GM11168 (cell line): ENCODE results near the gene OR6X1.

ENCODE experiments used
- in situ Hi-C: fragments of 300-500 bp; cut with MboI; formaldehyde crosslinking; loops from one replicate; pipeline ENCODE4 v1.12.0; 2022; ENCODE audit warnings: low sequenced_read_pairs; ENCODE audit not compliant: unreplicated experiment

Gene OR6X1, protein sequence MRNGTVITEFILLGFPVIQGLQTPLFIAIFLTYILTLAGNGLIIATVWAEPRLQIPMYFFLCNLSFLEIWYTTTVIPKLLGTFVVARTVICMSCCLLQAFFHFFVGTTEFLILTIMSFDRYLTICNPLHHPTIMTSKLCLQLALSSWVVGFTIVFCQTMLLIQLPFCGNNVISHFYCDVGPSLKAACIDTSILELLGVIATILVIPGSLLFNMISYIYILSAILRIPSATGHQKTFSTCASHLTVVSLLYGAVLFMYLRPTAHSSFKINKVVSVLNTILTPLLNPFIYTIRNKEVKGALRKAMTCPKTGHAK

DNA sequence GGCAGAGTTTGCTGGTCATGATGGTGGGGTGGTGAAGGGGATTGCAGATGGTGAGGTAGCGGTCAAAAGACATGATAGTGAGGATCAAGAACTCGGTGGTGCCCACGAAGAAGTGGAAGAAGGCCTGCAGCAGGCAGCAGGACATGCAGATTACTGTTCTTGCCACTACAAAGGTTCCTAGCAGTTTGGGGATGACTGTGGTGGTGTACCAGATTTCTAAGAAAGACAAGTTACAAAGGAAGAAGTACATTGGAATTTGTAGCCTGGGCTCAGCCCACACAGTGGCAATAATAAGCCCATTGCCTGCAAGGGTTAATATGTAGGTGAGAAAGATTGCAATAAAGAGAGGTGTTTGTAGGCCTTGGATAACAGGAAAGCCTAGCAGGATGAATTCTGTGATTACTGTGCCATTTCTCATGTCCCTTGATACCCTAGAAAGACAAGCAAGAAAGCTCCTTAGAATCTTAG is at the start of gene OR6X1:
OR6X1 (minus strand) TSS at position 418 of the 468 bp plus-strand sequence; CDS start at position 418, 0 bp downstream.
- in situ Hi-C loops: no loop called here

DNA sequence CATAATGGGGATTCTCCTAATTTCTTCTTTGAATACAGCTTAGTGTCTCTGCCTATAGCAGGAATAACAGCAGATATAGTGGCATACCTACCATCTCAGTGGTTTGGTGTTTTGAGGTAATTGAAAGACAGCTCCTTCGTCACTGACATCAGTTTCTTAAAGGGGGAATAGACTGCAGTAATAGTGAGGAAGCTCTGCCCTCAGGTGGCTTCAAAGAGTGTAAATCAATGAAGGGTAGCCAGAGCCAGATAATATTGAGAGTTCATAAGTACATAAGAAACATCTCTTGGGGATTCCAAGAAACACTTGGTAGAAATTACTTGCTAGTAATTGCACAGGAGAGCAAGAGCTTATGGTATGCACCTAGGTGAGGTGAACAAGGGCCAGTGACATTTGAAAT is 47.4 kb upstream of the OR6X1 start:
- in situ Hi-C loops: no loop called here

GRCh38 chr11:123800036-123800435 is 45.7 kb upstream of the OR6X1 start:
- in situ Hi-C loops: no loop called here

GRCh38 chr11:123799438-123799837 is 45.1 kb upstream of the OR6X1 start:
- in situ Hi-C loops: no loop called here

- in situ Hi-C loops: no loop called here
Measured at GRCh38 chr11:123798513-123799252, 44.4 kb upstream of the OR6X1 start.

- in situ Hi-C loops: no loop called here
Measured at GRCh38 chr11:123798079-123798478, 43.8 kb upstream of the OR6X1 start.

DNA sequence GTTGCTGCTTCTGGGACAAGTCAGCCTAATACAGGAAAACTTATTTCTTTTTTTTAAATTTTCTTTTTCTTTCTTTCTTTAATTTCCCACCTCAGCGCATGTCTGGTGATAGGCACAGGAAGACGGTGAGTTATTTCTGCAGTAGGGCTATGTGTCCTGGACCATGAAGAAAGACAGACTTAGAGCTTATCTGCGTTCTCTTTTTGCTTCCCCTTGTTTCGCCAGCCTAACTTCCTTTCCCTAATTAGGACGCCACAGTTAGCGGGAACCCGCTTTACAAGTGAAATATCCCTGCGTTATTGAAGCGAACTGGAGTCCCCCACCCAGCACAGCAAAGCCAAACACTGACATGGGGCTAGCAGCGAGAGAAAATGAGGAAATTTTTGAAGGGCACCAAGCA is 43.2 kb upstream of the OR6X1 start:
- in situ Hi-C loops: no loop called here

DNA sequence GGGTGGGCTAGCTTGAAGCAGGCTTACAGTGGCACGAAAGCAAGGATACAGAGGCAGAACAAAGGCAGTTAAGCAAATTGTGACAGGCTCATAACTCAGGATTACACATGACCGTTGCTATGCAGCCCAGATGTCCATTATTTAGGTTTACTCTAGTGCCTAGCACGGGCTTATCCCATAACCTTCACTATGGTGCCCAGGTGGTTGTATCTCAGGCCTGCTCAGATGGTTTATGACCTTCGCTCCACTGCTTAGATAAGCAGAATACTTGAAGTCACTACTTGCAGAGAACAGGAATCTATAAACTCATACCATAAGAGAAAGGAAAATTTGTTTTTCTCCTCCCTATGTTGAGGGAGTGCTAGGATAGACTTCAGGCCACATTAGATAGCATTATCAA is 42.8 kb upstream of the OR6X1 start:
- in situ Hi-C loops: no loop called here

DNA sequence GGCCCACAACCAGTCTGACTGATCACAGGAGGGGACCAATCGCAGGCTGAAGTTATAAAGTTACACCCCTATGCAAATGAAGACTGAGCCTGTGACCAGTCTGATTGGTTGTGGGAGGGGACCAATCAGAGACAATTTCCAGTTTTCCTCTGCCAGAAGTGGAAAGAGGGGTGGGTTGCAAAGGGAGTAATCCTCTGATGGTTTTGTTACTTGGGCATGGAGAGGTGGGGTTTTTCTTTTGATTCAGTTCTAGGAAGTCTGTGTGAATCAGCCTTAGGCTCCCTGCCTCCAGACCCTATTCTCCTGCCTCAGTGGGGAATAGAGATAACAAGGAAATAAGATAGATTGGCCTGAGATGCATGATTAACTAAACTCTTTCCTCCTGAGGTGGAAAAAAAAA is 41.9 kb upstream of the OR6X1 start:
- in situ Hi-C loops: no loop called here

GRCh38 chr11:123783536-123783935 is 29.2 kb upstream of the OR6X1 start:
- in situ Hi-C loops: no loop called here

- in situ Hi-C loops: no loop called here
Measured at GRCh38 chr11:123778511-123778910, 24.2 kb upstream of the OR6X1 start.

DNA sequence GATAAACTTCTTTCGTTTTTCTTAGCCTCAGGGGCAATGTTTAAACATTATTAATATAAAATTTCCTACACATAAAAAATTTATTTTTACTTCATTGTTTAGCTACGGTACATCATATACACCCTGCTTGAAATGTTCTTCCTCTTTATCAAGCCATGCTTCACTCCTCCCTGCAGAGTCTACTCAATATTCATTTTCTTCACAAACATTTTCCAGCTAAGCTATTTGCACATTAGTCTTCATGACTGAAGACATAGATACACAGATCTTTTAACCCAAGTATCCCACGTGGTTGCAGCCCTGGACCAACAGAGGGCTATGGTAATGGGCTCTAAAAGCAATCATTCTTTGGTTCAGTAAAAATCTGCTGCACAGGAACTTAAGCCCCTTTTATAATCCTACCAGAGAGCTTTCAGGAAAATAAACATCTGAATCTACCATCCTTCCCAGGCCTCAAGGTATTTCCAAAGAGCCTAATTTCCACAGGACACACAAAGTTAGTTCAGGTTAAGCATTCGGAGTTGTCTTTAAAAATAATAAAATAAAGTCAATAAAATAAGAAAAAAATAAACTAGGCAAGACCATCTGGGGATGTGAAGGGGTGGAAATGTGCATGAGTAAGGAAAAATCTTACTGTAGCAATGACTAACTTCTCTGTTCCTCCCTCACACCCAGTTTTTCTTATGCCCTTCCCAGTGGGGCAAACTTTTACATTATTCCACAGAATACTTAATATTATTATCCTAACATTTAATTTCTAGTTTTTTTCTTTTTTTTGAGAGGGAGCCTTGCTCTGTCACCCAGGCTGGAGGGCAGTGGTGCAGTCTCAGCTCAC is 21.6 kb upstream of the OR6X1 start:
- in situ Hi-C loops: no loop called here

DNA sequence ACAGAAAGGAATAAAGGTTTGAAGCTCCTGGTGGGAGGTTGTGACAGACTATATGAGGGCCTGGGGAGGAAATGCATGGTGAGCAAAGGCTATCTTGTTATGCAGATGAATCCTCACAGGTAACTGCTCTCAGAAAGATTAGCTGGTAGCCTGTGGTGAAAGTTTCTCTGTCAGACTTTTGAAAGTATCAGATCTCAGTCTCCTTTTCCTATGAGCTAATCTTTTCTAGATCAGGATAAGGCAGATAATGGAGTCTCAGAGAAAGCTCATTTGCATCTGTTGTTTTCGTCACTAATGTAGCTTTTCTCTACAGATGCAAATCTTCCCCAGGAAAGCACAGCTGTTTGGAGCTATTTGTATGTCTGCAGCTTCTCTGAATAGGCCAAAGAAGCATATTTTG is 21.0 kb upstream of the OR6X1 start:
- in situ Hi-C loops: no loop called here

- in situ Hi-C loops: no loop called here
Measured at GRCh38 chr11:123773959-123774358, 19.6 kb upstream of the OR6X1 start.

DNA sequence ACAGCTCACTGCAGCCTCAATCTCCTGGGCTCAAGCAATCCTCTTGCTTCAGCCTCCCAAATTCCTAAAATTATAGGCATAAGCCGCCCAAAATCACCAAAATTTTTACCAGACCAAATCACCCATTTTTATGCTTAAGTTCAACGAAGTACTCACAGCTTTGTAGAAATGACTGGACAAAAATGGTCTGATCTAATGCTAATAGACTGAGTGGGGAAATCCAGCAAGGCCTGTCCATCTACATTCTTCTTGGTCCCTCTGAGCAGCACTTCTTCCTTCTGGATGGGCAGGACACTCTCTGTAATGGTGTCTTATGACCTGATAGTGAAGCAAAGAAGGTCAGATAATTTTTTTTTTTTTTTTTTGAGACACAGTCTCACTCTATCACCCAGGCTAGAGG is 18.7 kb upstream of the OR6X1 start:
- in situ Hi-C loops: no loop called here

- in situ Hi-C loops: no loop called here
Measured at GRCh38 chr11:123771664-123772063, 17.3 kb upstream of the OR6X1 start.

GRCh38 chr11:123770712-123771111 is 16.4 kb upstream of the OR6X1 start:
- in situ Hi-C loops: no loop called here

GRCh38 chr11:123765601-123766000 is 11.3 kb upstream of the OR6X1 start:
- in situ Hi-C loops: no loop called here

- in situ Hi-C loops: no loop called here
Measured at GRCh38 chr11:123762422-123762821, 8.1 kb upstream of the OR6X1 start.

GRCh38 chr11:123760894-123761293 is 6.6 kb upstream of the OR6X1 start:
- in situ Hi-C loops: no loop called here

- in situ Hi-C loops: no loop called here
Measured at GRCh38 chr11:123757976-123758375, 3.7 kb upstream of the OR6X1 start.
